ENCODE measurements around the gene CATSPERD.

- TF ChIP-seq, protein P1, sequence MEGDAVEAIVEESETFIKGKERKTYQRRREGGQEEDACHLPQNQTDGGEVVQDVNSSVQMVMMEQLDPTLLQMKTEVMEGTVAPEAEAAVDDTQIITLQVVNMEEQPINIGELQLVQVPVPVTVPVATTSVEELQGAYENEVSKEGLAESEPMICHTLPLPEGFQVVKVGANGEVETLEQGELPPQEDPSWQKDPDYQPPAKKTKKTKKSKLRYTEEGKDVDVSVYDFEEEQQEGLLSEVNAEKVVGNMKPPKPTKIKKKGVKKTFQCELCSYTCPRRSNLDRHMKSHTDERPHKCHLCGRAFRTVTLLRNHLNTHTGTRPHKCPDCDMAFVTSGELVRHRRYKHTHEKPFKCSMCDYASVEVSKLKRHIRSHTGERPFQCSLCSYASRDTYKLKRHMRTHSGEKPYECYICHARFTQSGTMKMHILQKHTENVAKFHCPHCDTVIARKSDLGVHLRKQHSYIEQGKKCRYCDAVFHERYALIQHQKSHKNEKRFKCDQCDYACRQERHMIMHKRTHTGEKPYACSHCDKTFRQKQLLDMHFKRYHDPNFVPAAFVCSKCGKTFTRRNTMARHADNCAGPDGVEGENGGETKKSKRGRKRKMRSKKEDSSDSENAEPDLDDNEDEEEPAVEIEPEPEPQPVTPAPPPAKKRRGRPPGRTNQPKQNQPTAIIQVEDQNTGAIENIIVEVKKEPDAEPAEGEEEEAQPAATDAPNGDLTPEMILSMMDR (IDR thresholded peaks at IDR 0.05; ENCODE audit: insufficient read depth, low read depth, low read length), result no peak
- no peak for TF ChIP-seq EZH2 (IDR thresholded peaks at IDR 0.05; ENCODE audit: insufficient read depth, low read length)
Measured at GRCh38 chr19:5821521-5822180, 101.2 kb downstream of the CATSPERD start.
